ENCODE data around the gene RCE1. TPM values are rescaled to one million over a fixed set of nuclear protein-coding genes. Genes with fewer than 3 reads are reported as not detected.

Gene RCE1
- total RNA-seq, 4 donors from 2014 or later: 9.5 to 14.8 (median 11.7) TPM

DNA sequence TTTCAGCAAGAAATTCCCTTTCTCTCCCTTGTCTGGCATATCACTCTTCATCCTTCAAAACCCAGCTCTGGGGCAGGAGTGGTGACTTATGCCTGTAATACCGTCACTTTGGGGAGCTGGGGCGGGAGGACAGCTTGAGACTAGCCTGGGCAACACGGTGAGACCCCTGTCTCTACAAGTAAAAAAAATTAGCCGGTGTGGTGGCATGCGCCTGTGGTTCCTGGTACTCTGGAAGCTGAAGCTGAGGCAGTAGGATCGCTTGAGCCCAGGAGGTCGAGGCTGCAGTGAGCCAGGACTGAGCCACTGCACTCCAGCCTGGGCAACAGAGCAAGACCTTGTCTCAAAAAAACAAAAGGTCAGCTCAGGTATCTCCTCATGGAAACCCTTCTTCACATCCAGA, 1.4 kb upstream of the RCE1 start:
- Histone ChIP-seq H3K27ac (peak overlapping the region in 2 of 4 donors; percentile 98), H3K36me3 (peaks cover 0 to 41% of the 10 kb centered on the region in 2 donors), H3K9me3 (no peaks in the 10 kb centered on the region), H3K4me1 (peaks cover 3 to 54% (median 20%) of the 10 kb centered on the region in 3 donors), H3K27me3 (no peaks in the 10 kb centered on the region), H3K4me3 (peak overlapping the region; percentile 80 to 93)
- TF ChIP-seq EP300 (IDR thresholded peaks at IDR 0.05): no peak
- TF ChIP-seq, protein P1, sequence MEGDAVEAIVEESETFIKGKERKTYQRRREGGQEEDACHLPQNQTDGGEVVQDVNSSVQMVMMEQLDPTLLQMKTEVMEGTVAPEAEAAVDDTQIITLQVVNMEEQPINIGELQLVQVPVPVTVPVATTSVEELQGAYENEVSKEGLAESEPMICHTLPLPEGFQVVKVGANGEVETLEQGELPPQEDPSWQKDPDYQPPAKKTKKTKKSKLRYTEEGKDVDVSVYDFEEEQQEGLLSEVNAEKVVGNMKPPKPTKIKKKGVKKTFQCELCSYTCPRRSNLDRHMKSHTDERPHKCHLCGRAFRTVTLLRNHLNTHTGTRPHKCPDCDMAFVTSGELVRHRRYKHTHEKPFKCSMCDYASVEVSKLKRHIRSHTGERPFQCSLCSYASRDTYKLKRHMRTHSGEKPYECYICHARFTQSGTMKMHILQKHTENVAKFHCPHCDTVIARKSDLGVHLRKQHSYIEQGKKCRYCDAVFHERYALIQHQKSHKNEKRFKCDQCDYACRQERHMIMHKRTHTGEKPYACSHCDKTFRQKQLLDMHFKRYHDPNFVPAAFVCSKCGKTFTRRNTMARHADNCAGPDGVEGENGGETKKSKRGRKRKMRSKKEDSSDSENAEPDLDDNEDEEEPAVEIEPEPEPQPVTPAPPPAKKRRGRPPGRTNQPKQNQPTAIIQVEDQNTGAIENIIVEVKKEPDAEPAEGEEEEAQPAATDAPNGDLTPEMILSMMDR (IDR thresholded peaks at IDR 0.05): no peak
- TF ChIP-seq POLR2AphosphoS5 (IDR thresholded peaks at IDR 0.05): no peak
- TF ChIP-seq POLR2A (IDR thresholded peaks at IDR 0.05): no peak
- WGBS, 2 donors (ENCODE audit: low coverage in 1 of 2): 80 to 83% methylated on average over 1 to 5 of the region's 7 CpGs
- ATAC-seq: no peak

DNA sequence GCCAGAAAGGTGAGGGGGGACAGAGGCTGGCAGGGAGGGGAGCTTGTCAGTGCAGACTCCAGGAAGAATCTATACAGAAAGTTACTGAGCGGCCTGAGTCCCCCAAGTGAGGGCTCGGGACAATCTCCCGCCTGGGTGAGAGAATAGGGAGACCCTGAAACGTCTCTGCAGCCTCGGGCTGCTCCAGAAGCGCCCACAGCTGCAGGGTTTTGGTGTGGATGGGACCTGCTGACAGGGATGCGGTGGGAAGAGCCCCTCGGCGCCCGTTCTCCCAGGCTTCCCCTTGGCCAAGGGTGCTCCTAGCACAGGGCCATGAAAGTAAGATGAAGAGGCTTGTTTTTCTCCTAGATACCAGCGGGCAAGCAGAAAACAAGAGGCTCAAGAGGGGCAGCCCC, 743 bp upstream of the RCE1 start:
- WGBS, 2 donors (ENCODE audit: low coverage in 1 of 2): 3 to 4% methylated on average over 5 of the region's 11 CpGs
- ATAC-seq: no peak
- Histone ChIP-seq H3K4me1 (peaks cover 3 to 54% (median 20%) of the 10 kb centered on the region in 3 donors), H3K4me3 (peak overlapping the region; percentile 80 to 93), H3K27me3 (no peaks in the 10 kb centered on the region), H3K9me3 (no peaks in the 10 kb centered on the region), H3K36me3 (peaks cover 0 to 47% of the 10 kb centered on the region in 2 donors), H3K27ac (peak overlapping the region; percentile 97 to 99 (median 98))
- TF ChIP-seq POLR2AphosphoS5 (IDR thresholded peaks at IDR 0.05): no peak
- TF ChIP-seq EP300 (IDR thresholded peaks at IDR 0.05): no peak
- TF ChIP-seq, protein P1 (IDR thresholded peaks at IDR 0.05): no peak

DNA sequence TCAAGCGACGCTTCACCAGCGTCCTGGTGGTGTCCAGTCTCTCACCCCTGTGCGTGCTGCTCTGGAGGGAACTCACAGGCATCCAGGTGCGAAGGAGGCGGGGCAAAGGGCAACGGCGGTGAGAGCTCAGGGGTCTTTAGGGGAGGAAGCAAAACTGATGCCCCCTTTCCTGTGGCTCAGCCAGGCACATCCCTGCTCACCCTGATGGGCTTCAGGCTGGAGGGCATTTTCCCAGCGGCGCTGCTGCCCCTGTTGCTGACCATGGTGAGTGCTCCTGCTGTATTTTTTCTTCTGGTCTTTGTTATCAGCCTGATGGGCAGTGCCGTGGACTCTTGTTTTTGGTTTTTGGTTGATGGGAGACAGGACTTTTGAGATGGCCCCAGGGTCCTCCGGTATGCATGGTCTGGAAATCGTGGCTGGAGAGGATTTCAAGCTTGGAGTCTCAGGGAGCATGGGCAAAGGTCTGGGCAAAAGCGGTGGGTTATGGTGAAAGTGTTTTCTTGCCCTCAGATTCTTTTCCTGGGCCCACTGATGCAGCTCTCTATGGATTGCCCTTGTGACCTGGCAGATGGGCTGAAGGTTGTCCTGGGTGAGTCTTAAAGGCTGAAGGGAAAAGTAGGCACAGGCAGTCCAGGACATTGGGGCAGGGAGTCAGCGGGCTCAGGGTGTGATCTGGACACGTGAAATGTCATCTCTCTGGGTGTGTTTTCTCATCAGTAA, 695 bp downstream of the RCE1 start:
- no peak for TF ChIP-seq EP300 (IDR thresholded peaks at IDR 0.05)
- Histone ChIP-seq H3K36me3 (peaks cover 0 to 50% of the 10 kb centered on the region in 2 donors), H3K4me1 (peaks cover 3 to 54% (median 20%) of the 10 kb centered on the region in 3 donors)

DNA sequence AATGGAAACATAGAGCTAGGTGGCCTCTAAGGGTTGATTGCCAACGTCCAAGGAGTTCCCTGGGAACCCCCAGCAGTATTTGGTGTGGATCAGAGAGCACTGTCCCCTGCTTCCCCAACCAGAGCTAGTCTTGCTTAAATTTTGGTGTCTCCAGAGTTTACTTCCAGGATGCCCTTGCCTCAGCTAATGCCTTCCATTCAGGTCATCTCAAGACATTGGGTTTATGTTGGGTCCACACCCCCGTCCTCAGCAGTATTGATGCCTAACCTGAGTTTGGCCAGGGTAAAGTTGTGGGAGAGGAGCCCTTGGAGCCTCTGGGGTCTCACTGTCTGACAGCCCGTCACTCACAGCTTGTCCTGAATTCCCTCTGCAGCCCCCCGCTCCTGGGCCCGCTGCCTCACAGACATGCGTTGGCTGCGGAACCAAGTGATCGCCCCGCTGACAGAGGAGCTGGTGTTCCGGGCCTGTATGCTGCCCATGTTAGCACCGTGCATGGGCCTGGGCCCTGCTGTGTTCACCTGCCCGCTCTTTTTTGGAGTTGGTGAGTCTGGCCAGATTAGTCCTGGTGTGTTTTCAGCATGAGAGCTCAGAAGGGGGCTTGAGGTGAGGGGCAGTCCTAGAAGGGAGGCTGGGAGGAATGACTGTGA, 1.4 kb downstream of the RCE1 start:
- TF ChIP-seq POLR2AphosphoS5 (IDR thresholded peaks at IDR 0.05) (no peak), POLR2A (IDR thresholded peaks at IDR 0.05) (no peak), EP300 (IDR thresholded peaks at IDR 0.05) (no peak)
- TF ChIP-seq, protein P1 (IDR thresholded peaks at IDR 0.05): no peak
- peak overlapping the region in 1 of 2 donors; percentile 80 for H3K4me3 ChIP-seq
- H3K36me3 ChIP-seq: peaks cover 0 to 50% of the 10 kb centered on the region in 2 donors
- H3K9me3 ChIP-seq: no peaks in the 10 kb centered on the region
- WGBS, 2 donors (ENCODE audit: low coverage in 1 of 2): 55 to 88% methylated on average over 3 to 5 of the region's 12 CpGs
- no peak for ATAC-seq
- peak overlapping the region in 2 of 4 donors; percentile 98 for H3K27ac ChIP-seq
- H3K27me3 ChIP-seq: no peaks in the 10 kb centered on the region
- H3K4me1 ChIP-seq: peaks cover 3 to 54% (median 20%) of the 10 kb centered on the region in 3 donors

More for the DNA sequence above, 695 bp downstream of the RCE1 start:
- H3K27ac ChIP-seq: peak overlapping the region; percentile 97 to 99 (median 98)
- H3K4me3 ChIP-seq: peak overlapping the region; percentile 80 to 93
- no peaks in the 10 kb centered on the region for H3K9me3 ChIP-seq
- ATAC-seq: no peak
- no peaks in the 10 kb centered on the region for H3K27me3 ChIP-seq
- WGBS, 2 donors (ENCODE audit: low coverage in 1 of 2): 12 to 29% methylated on average over 4 to 9 of the region's 16 CpGs

DNA sequence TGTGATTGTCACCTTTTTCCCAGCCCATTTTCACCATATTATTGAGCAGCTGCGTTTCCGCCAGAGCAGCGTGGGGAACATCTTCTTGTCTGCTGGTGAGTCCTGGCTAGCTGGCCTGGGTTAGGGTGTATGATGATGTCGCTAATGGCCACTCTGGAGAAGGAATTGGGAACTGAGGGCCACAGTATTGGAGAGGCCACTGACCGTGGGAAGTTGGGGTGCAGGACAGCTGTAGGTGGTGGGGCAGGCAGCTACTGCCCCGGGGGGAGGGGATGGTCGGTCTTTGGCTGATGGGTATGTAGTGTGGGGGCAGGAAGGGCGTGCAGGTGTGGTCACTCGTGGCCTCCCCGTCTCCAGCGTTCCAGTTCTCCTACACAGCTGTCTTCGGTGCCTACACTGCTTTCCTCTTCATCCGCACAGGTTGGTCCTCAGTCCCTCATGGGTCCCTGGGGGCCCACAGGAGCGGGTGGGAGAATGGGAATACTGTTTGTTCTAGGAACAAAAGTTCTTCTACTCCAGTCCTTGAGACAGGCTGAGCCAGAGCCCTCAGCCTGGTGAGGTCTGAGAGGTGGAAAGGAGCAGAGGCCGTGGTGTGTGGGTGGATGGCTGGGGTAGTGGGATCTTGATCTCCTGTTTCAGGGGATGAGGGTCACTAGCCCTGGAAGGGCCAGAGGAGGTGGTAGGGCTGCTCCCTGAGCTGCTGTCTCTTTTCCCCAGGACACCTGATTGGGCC, 2.1 kb downstream of the RCE1 start:
- TF ChIP-seq, protein P1 (IDR thresholded peaks at IDR 0.05): no peak
- no peak for TF ChIP-seq EP300 (IDR thresholded peaks at IDR 0.05)
- 100% methylated on average over 2 of the region's 15 CpGs; no CpG with 5 or more reads in 1 of the 2 donors for WGBS, 2 donors (ENCODE audit: low coverage in 1 of 2)
- H3K27ac ChIP-seq: no peak overlapping the region
- H3K9me3 ChIP-seq: no peaks in the 10 kb centered on the region
- no peaks in the 10 kb centered on the region for H3K27me3 ChIP-seq
- ATAC-seq: no peak
- peaks cover 0 to 55% of the 10 kb centered on the region in 2 donors for H3K36me3 ChIP-seq
- H3K4me3 ChIP-seq: no peak overlapping the region
- peaks cover 3 to 47% (median 20%) of the 10 kb centered on the region in 3 donors for H3K4me1 ChIP-seq

All from gastroesophageal sphincter (tissue), 4 donors.